ENCODE measurements around the gene LY6G6F. TPM values are rescaled to one million over a fixed set of nuclear protein-coding genes. Genes with fewer than 3 reads are reported as not detected.

The LY6G6F gene
- total and polyA plus RNA-seq, 4 donors, result 0.21 to 2.2 TPM; not detected in 2

- H3K36me3 ChIP-seq (ENCODE audit: control insufficient read depth in 4 of 4, insufficient read depth in 4 of 4, low read length in 4 of 4), result no peaks in the 10 kb centered on the region
- H3K9me3 ChIP-seq (ENCODE audit: control insufficient read depth in 4 of 4, insufficient read depth in 3 of 4, low read length in 3 of 4), result no peaks in the 10 kb centered on the region
- WGBS, 2 donors, result 78 to 82% methylated on average over 10 of the region's 10 CpGs
- peaks cover 0 to 29% (median 0%) of the 10 kb centered on the region in 5 donors for H3K4me1 ChIP-seq (ENCODE audit: control insufficient read depth in 5 of 5, insufficient read depth in 5 of 5, low read length in 5 of 5)
- no peak overlapping the region for H3K9ac ChIP-seq (ENCODE audit: insufficient read depth in 1 of 2, low read length in 2 of 2)
- DNase-seq (no peak), ATAC-seq (ENCODE audit: insufficient read depth, low FRiP score) (no peak)
- no peak for TF ChIP-seq CTCF (IDR thresholded peaks at IDR 0.05; ENCODE audit: control extremely low read depth, extremely low read depth)
- H3K27me3 ChIP-seq (ENCODE audit: control insufficient read depth in 3 of 3, insufficient read depth in 3 of 3, low read length in 2 of 3), result no peaks in the 10 kb centered on the region
- no peak overlapping the region for H3K4me3 ChIP-seq
- no peak overlapping the region for H3K27ac ChIP-seq (ENCODE audit: low read depth in 1 of 2, low read length in 1 of 2)
Measured at GRCh38 chr6:31717499-31718222, 11.0 kb downstream of the LY6G6F start.

GRCh38 chr6:31718265-31718664 lies 11.6 kb downstream of the LY6G6F start:
- H3K36me3 ChIP-seq (ENCODE audit: control insufficient read depth in 4 of 4, insufficient read depth in 4 of 4, low read length in 4 of 4), result no peaks in the 10 kb centered on the region
- H3K4me3 ChIP-seq, result no peak overlapping the region
- WGBS, 2 donors, result 63 to 86% methylated on average over 1 of the region's 1 CpG
- H3K27ac ChIP-seq (ENCODE audit: low read depth in 1 of 2, low read length in 1 of 2), result no peak overlapping the region
- peak in 1 of 3 donors; percentile 63 for DNase-seq
- no peaks in the 10 kb centered on the region for H3K27me3 ChIP-seq (ENCODE audit: control insufficient read depth in 3 of 3, insufficient read depth in 3 of 3, low read length in 2 of 3)
- TF ChIP-seq CTCF (IDR thresholded peaks at IDR 0.05; ENCODE audit: control extremely low read depth, extremely low read depth), result no peak
- ATAC-seq (ENCODE audit: insufficient read depth, low FRiP score), result no peak
- H3K4me1 ChIP-seq (ENCODE audit: control insufficient read depth in 5 of 5, insufficient read depth in 5 of 5, low read length in 5 of 5), result peaks cover 0 to 29% (median 0%) of the 10 kb centered on the region in 5 donors
- H3K9me3 ChIP-seq (ENCODE audit: control insufficient read depth in 4 of 4, insufficient read depth in 3 of 4, low read length in 3 of 4), result no peaks in the 10 kb centered on the region
- H3K9ac ChIP-seq (ENCODE audit: insufficient read depth in 1 of 2, low read length in 2 of 2), result no peak overlapping the region

- H3K36me3 ChIP-seq (ENCODE audit: control insufficient read depth in 4 of 4, insufficient read depth in 4 of 4, low read length in 4 of 4), result no peaks in the 10 kb centered on the region
- H3K27ac ChIP-seq (ENCODE audit: low read depth in 1 of 2, low read length in 1 of 2), result peak overlapping the region in 1 of 2 donors; percentile 23
- no peaks in the 10 kb centered on the region for H3K27me3 ChIP-seq (ENCODE audit: control insufficient read depth in 3 of 3, insufficient read depth in 3 of 3, low read length in 2 of 3)
- no peak overlapping the region for H3K9ac ChIP-seq (ENCODE audit: insufficient read depth in 1 of 2, low read length in 2 of 2)
- TF ChIP-seq CTCF (IDR thresholded peaks at IDR 0.05; ENCODE audit: control extremely low read depth, extremely low read depth), result no peak
- no peak overlapping the region for H3K4me3 ChIP-seq
- WGBS, 2 donors, result 91% methylated on average over 6 of the region's 6 CpGs
- H3K4me1 ChIP-seq (ENCODE audit: control insufficient read depth in 5 of 5, insufficient read depth in 5 of 5, low read length in 5 of 5), result peaks cover 0 to 25% (median 0%) of the 10 kb centered on the region in 5 donors
- H3K9me3 ChIP-seq (ENCODE audit: control insufficient read depth in 4 of 4, insufficient read depth in 3 of 4, low read length in 3 of 4), result no peaks in the 10 kb centered on the region
- no peak for DNase-seq
- no peak for ATAC-seq (ENCODE audit: insufficient read depth, low FRiP score)
Measured at GRCh38 chr6:31719001-31719400, 12.3 kb downstream of the LY6G6F start.
